ENCODE results near the gene AJM1.
"Not testable (repeated sequence)": the region's sequence is repeated elsewhere in the genome, so short reads cannot be mapped to it uniquely, and the experiment has no call there.

GRCh38 chr9:136869611-136870010 lies 27.3 kb downstream of the AJM1 start:
- TF ChIP-seq EZH2phosphoT487 (IDR thresholded peaks at IDR 0.05; ENCODE audit: low read depth); CTCF (IDR thresholded peaks at IDR 0.05; ENCODE audit: low read depth, low read length): not testable (repeated sequence)

All from OCI-LY3 (cell line).